Stimulated activated CD8-positive, alpha-beta memory T cell treated with anti-CD3 and anti-CD28 coated beads, Interleukin-12 subunit alpha, Interleukin-12 subunit beta, amount 100 ng/mL, for 4 hours (primary cell): ENCODE measurements around the gene GZMH.
"Not testable (repeated sequence)": the region's sequence is repeated elsewhere in the genome, so short reads cannot be mapped to it uniquely, and the experiment has no call there.

Experiments used
- DNase-seq: peaks from one replicate; pipeline ENCODE4 v3.0.0-alpha.2; 2020; ENCODE audit warnings: low read depth

Gene GZMH

GRCh38 chr14:24595073-24595808 is 14.2 kb downstream of the GZMH start:
- no peak for DNase-seq

- not testable (repeated sequence) for DNase-seq
Observed at GRCh38 chr14:24591004-24591403, 18.5 kb downstream of the GZMH start.

- not testable (repeated sequence) for DNase-seq
Observed at GRCh38 chr14:24584402-24584801, 25.1 kb downstream of the GZMH start.

GRCh38 chr14:24578558-24578957 is 30.9 kb downstream of the GZMH start:
- no peak for DNase-seq

- no peak for DNase-seq
Observed at GRCh38 chr14:24576771-24577170, 32.7 kb downstream of the GZMH start.

- no peak for DNase-seq
Observed at GRCh38 chr14:24576182-24576581, 33.3 kb downstream of the GZMH start, which contains the start of gene CTSG. TSS of gene CTSG (minus strand) at chr14:24576250. CDS start at chr14:24576223, 27 bp downstream.

- no peak for DNase-seq
Observed at GRCh38 chr14:24574206-24574774, 35.2 kb downstream of the GZMH start.

- no peak for DNase-seq
Observed at GRCh38 chr14:24566318-24566717, 43.2 kb downstream of the GZMH start.

- no peak for DNase-seq
Observed at GRCh38 chr14:24565766-24566165, 43.7 kb downstream of the GZMH start.

- no peak for DNase-seq
Observed at GRCh38 chr14:24563505-24563904, 46.0 kb downstream of the GZMH start.

GRCh38 chr14:24556756-24557155 is 52.7 kb downstream of the GZMH start:
- DNase-seq = no peak
